ENCODE measurements around the gene TENT5A.

TENT5A gene

DNA sequence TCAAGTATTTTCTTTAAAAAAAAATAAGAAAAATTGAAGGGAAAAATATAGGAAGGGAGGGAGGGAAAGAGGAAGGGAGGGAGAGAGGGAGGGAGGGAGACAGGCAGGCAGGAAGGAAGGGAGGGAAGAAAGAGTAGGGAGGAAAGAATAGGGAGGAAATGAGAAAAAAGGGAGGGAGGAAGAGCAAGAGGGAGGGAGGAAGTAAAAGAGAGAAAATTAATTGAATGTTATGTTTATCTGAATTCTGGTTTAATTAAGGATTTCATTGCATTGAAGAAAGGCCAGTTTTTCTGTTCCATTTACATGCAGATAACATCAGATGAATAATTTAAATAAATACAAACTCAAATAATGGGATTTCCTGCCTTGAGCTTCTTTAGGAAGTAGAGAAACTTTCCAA lies 47.8 kb downstream of the TENT5A start:
- TF ChIP-seq, protein P1, sequence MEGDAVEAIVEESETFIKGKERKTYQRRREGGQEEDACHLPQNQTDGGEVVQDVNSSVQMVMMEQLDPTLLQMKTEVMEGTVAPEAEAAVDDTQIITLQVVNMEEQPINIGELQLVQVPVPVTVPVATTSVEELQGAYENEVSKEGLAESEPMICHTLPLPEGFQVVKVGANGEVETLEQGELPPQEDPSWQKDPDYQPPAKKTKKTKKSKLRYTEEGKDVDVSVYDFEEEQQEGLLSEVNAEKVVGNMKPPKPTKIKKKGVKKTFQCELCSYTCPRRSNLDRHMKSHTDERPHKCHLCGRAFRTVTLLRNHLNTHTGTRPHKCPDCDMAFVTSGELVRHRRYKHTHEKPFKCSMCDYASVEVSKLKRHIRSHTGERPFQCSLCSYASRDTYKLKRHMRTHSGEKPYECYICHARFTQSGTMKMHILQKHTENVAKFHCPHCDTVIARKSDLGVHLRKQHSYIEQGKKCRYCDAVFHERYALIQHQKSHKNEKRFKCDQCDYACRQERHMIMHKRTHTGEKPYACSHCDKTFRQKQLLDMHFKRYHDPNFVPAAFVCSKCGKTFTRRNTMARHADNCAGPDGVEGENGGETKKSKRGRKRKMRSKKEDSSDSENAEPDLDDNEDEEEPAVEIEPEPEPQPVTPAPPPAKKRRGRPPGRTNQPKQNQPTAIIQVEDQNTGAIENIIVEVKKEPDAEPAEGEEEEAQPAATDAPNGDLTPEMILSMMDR (conservative IDR thresholded peaks at IDR 0.05) = no peak
- H3K27ac ChIP-seq = no peak overlapping the region

DNA sequence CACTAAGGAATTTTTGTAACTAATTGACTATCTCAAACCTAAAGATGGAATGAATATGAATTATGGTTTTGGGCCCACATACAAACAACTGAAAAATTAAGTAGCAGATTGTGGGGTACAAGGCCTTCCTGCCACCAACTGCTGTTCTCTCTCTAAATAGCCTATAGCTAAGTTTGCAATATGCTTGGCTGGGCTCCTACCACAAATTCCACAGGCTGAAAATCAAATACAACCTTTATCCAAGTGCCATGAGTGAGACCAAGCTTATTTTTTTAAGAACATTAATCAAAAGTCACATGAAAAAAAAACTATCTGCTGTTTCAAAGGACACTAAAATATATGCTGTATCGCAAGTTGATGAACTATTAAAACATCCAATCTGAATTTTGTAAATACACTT lies 52.1 kb downstream of the TENT5A start:
- TF ChIP-seq, protein P1 (conservative IDR thresholded peaks at IDR 0.05) = no peak
- no peak overlapping the region for H3K27ac ChIP-seq

DNA sequence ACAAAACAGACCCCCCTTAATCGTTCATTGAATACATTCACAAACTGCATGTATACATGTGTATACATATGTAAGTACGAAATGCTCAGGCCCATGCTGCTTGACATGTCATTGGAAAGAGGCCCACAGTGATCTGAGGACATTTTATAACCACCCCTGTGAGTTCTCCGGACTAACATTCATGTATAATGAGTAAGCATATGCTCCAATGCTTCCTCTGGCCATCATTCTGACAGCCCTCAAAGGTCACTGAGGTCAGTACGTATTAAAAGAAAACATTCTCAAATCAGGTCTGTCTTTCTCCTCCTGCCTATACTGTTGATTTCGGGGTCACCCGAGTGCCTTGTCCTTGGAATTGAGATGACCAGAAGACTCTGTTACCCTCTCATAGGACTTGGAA lies 54.9 kb downstream of the TENT5A start:
- H3K27ac ChIP-seq = no peak overlapping the region
- TF ChIP-seq, protein P1 (conservative IDR thresholded peaks at IDR 0.05) = no peak

DNA sequence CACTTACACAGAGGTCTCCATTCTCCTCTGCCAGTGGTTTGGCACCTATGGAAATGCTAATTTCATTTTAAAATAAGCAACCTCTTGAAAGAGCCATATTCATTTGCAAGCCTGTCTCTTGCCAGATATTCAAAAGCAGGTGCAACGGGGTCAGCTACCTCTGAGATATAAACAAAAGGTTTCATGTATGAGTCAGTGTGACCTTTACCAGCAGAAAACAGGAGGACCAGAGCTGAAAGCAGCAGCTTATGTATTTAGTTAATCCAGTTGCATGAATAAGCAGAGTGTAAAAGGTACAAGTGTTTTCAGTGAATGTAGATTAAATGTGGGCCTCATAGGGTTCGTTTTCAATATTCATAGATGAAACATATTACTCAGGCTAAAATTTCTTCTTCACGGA lies 56.0 kb downstream of the TENT5A start:
- H3K27ac ChIP-seq = no peak overlapping the region
- TF ChIP-seq, protein P1 (conservative IDR thresholded peaks at IDR 0.05) = no peak

Data from VCaP (cell line).